HG02938 (cell line): ENCODE results near the gene ENOX1.

Experiments
- ATAC-seq: cut with Tn5 transposase; IDR thresholded peaks from one replicate; pipeline ENCODE4 v1.9.1; 2021; ENCODE audit warnings: mild to moderate bottlenecking, moderate library complexity; ENCODE audit not compliant: unreplicated experiment

Gene ENOX1

GRCh38 chr13:43232144-43232872 is 554.5 kb downstream of the ENOX1 start:
- ATAC-seq = no peak

- ATAC-seq = no peak
Observed at GRCh38 chr13:43230989-43231388, 555.8 kb downstream of the ENOX1 start.

GRCh38 chr13:43229506-43229905 is 557.3 kb downstream of the ENOX1 start:
- ATAC-seq = no peak

- no peak for ATAC-seq
Observed at GRCh38 chr13:43227721-43228120, 559.1 kb downstream of the ENOX1 start.

- ATAC-seq = no peak
Observed at GRCh38 chr13:43223216-43223615, 563.6 kb downstream of the ENOX1 start.

- no peak for ATAC-seq
Observed at GRCh38 chr13:43222086-43222485, 564.7 kb downstream of the ENOX1 start.

- ATAC-seq = no peak
Observed at GRCh38 chr13:43221611-43222010, 565.2 kb downstream of the ENOX1 start.

- ATAC-seq = no peak
Observed at GRCh38 chr13:43220873-43221595, 565.7 kb downstream of the ENOX1 start.

GRCh38 chr13:43214124-43214523 is 572.6 kb downstream of the ENOX1 start:
- ATAC-seq = no peak

GRCh38 chr13:43206838-43207237 is 579.9 kb downstream of the ENOX1 start:
- no peak for ATAC-seq

- no peak for ATAC-seq
Observed at GRCh38 chr13:43205416-43205815, 581.4 kb downstream of the ENOX1 start.

GRCh38 chr13:43204591-43204990 is 582.2 kb downstream of the ENOX1 start:
- no peak for ATAC-seq

- ATAC-seq = no peak
Observed at GRCh38 chr13:43203781-43204180, 583.0 kb downstream of the ENOX1 start.

GRCh38 chr13:43200736-43201135 is 586.0 kb downstream of the ENOX1 start:
- ATAC-seq = no peak

GRCh38 chr13:43200307-43200706 is 586.5 kb downstream of the ENOX1 start:
- no peak for ATAC-seq

GRCh38 chr13:43196750-43197370 is 589.9 kb downstream of the ENOX1 start:
- ATAC-seq = no peak

GRCh38 chr13:43196086-43196621 is 590.6 kb downstream of the ENOX1 start:
- ATAC-seq = no peak

- no peak for ATAC-seq
Observed at GRCh38 chr13:43195551-43195950, 591.2 kb downstream of the ENOX1 start.

- no peak for ATAC-seq
Observed at GRCh38 chr13:43195112-43195511, 591.7 kb downstream of the ENOX1 start.

- no peak for ATAC-seq
Observed at GRCh38 chr13:43193789-43194420, 592.9 kb downstream of the ENOX1 start.

GRCh38 chr13:43191546-43191945 is 595.2 kb downstream of the ENOX1 start:
- ATAC-seq = no peak
